GM18907 (cell line): Measurements from ENCODE around the gene HLA-DOA.

Experiments
- ATAC-seq: cut with Tn5 transposase; IDR thresholded peaks from one replicate; pipeline ENCODE4 v1.9.1; 2021; ENCODE audit warnings: mild to moderate bottlenecking, moderate library complexity; ENCODE audit not compliant: unreplicated experiment

The HLA-DOA gene

GRCh38 chr6:33017694-33018353, 8.4 kb upstream of the HLA-DOA start:
- ATAC-seq: no peak

- ATAC-seq: no peak
Measured at GRCh38 chr6:33017018-33017417, 7.6 kb upstream of the HLA-DOA start.

- no peak for ATAC-seq
Measured at GRCh38 chr6:33015798-33016197, 6.4 kb upstream of the HLA-DOA start.

GRCh38 chr6:33014841-33015634, 5.6 kb upstream of the HLA-DOA start:
- no peak for ATAC-seq

- no peak for ATAC-seq
Measured at GRCh38 chr6:33013608-33014007, 4.2 kb upstream of the HLA-DOA start.

GRCh38 chr6:33010356-33010755, 965 bp upstream of the HLA-DOA start:
- no peak for ATAC-seq

- no peak for ATAC-seq
Measured at GRCh38 chr6:33007831-33008400, 1.5 kb downstream of the HLA-DOA start.

- ATAC-seq: no peak
Measured at GRCh38 chr6:33004940-33005339, 4.5 kb downstream of the HLA-DOA start.

- no peak for ATAC-seq
Measured at GRCh38 chr6:33001685-33002084, 7.7 kb downstream of the HLA-DOA start.

- no peak for ATAC-seq
Measured at GRCh38 chr6:33000055-33000454, 9.3 kb downstream of the HLA-DOA start.

GRCh38 chr6:32995448-32995847, 13.9 kb downstream of the HLA-DOA start:
- no peak for ATAC-seq

GRCh38 chr6:32993363-32993973, 15.9 kb downstream of the HLA-DOA start:
- ATAC-seq: no peak

- no peak for ATAC-seq
Measured at GRCh38 chr6:32991972-32992371, 17.4 kb downstream of the HLA-DOA start.

GRCh38 chr6:32989368-32989767, 20.0 kb downstream of the HLA-DOA start:
- ATAC-seq: no peak

- peak; percentile 50 for ATAC-seq
Measured at GRCh38 chr6:32984622-32985389, 24.6 kb downstream of the HLA-DOA start.

- peak; percentile 21 for ATAC-seq
Measured at GRCh38 chr6:32983964-32984621, 25.3 kb downstream of the HLA-DOA start.

GRCh38 chr6:32983493-32983848, 25.9 kb downstream of the HLA-DOA start:
- ATAC-seq: no peak

GRCh38 chr6:32982702-32983492, 26.5 kb downstream of the HLA-DOA start:
- ATAC-seq: no peak

- ATAC-seq: no peak
Measured at GRCh38 chr6:32982084-32982701, 27.2 kb downstream of the HLA-DOA start.
